NCI-H69 (cell line): ENCODE measurements around the gene KRTCAP3.
A peak's percentile ranks its signal among the peaks of the same experiment; 100 is the strongest.
"Not testable (repeated sequence)": the region's sequence is repeated elsewhere in the genome, so short reads cannot be mapped to it uniquely, and the experiment has no call there.

Experiments
- DNase-seq: peaks from one replicate; lab custom pipeline; 2025; lab: John Stamatoyannopoulos, UW

The KRTCAP3 gene

GRCh38 chr2:27441958-27442919, at the start of gene KRTCAP3:
Gene KRTCAP3, plus strand, starts transcription at chr2:27442381. Its CDS starts 32 bp downstream, at chr2:27442413.
- peak; percentile 84 for DNase-seq

GRCh38 chr2:27393225-27393624, 49.0 kb upstream of the KRTCAP3 start:
- DNase-seq = no peak

GRCh38 chr2:27398962-27399361, 43.2 kb upstream of the KRTCAP3 start:
- DNase-seq = no peak

GRCh38 chr2:27400348-27401135, 41.6 kb upstream of the KRTCAP3 start:
- no peak for DNase-seq

GRCh38 chr2:27407798-27408491, 34.2 kb upstream of the KRTCAP3 start:
- DNase-seq = peak; percentile 73

GRCh38 chr2:27408601-27409320, 33.4 kb upstream of the KRTCAP3 start:
- peak; percentile 54 for DNase-seq

- DNase-seq = peak; percentile 95
Measured at GRCh38 chr2:27409321-27410073, 32.7 kb upstream of the KRTCAP3 start, which contains the start of gene PPM1G. Gene PPM1G, minus strand, starts transcription at chr2:27409591. Its CDS starts 169 bp downstream, at chr2:27409422.

GRCh38 chr2:27412419-27413152, 29.6 kb upstream of the KRTCAP3 start:
- no peak for DNase-seq

GRCh38 chr2:27416151-27416550, 26.0 kb upstream of the KRTCAP3 start:
- no peak for DNase-seq

- DNase-seq = no peak
Measured at GRCh38 chr2:27420996-27421395, 21.2 kb upstream of the KRTCAP3 start.

GRCh38 chr2:27421660-27422250, 20.4 kb upstream of the KRTCAP3 start:
- DNase-seq = no peak

- DNase-seq = no peak
Measured at GRCh38 chr2:27422958-27423357, 19.2 kb upstream of the KRTCAP3 start.

- not testable (repeated sequence) for DNase-seq
Measured at GRCh38 chr2:27425039-27425438, 17.1 kb upstream of the KRTCAP3 start.

- no peak for DNase-seq
Measured at GRCh38 chr2:27427863-27428212, 14.3 kb upstream of the KRTCAP3 start.

- peak; percentile 90 for DNase-seq
Measured at GRCh38 chr2:27428213-27428977, 13.8 kb upstream of the KRTCAP3 start, which contains the start of gene NRBP1. Gene NRBP1, plus strand, starts transcription at chr2:27428631. Its CDS starts 4,643 bp downstream, at chr2:27433274.

- peak; percentile 80 for DNase-seq
Measured at GRCh38 chr2:27428978-27429541, 13.1 kb upstream of the KRTCAP3 start.

GRCh38 chr2:27431395-27431794, 10.8 kb upstream of the KRTCAP3 start:
- DNase-seq = peak; percentile 3

- DNase-seq = no peak
Measured at GRCh38 chr2:27435628-27436027, 6.6 kb upstream of the KRTCAP3 start.
